NCI-H2081 (cell line): Measurements from ENCODE around the gene SBNO1.
"Not testable (repeated sequence)": the region's sequence is repeated elsewhere in the genome, so short reads cannot be mapped to it uniquely, and the experiment has no call there.

Experiments
- DNase-seq, 2 experiments: peaks; one replicate each; lab custom pipeline; 2025; lab: John Stamatoyannopoulos, UW

SBNO1 gene

GRCh38 chr12:123270214-123271000, 94.2 kb downstream of the SBNO1 start:
- DNase-seq, result no peak

- no peak for DNase-seq
These were observed 94.8 kb downstream of the SBNO1 start for GRCh38 chr12:123269896-123270213.

GRCh38 chr12:123269395-123269892, 95.2 kb downstream of the SBNO1 start:
- no peak for DNase-seq

GRCh38 chr12:123268850-123269249, 95.8 kb downstream of the SBNO1 start:
- DNase-seq, result no peak

- peak; percentile 62 to 88 for DNase-seq
These were observed 96.4 kb downstream of the SBNO1 start for GRCh38 chr12:123267991-123268843.

- no peak for DNase-seq
These were observed 97.2 kb downstream of the SBNO1 start for GRCh38 chr12:123267335-123267920.

- DNase-seq, result no peak
These were observed 97.9 kb downstream of the SBNO1 start for GRCh38 chr12:123266679-123267277.

- no peak for DNase-seq
These were observed 98.6 kb downstream of the SBNO1 start for GRCh38 chr12:123265851-123266678.

GRCh38 chr12:123264642-123265041, 100.0 kb downstream of the SBNO1 start:
- no peak for DNase-seq

GRCh38 chr12:123263196-123263817, 101.3 kb downstream of the SBNO1 start:
- DNase-seq, result no peak

GRCh38 chr12:123261196-123261595, 103.5 kb downstream of the SBNO1 start:
- no peak for DNase-seq

- no peak for DNase-seq
These were observed 104.6 kb downstream of the SBNO1 start for GRCh38 chr12:123260081-123260480.

- no peak for DNase-seq
These were observed 106.1 kb downstream of the SBNO1 start for GRCh38 chr12:123258593-123258992.

- no peak for DNase-seq
These were observed 109.7 kb downstream of the SBNO1 start for GRCh38 chr12:123254853-123255446.

- no peak for DNase-seq
These were observed 110.8 kb downstream of the SBNO1 start for GRCh38 chr12:123253641-123254459.

- DNase-seq, result not testable (repeated sequence)
These were observed 112.3 kb downstream of the SBNO1 start for GRCh38 chr12:123252365-123252764.

GRCh38 chr12:123251403-123252076, 113.1 kb downstream of the SBNO1 start:
- DNase-seq, result no peak

- peak in 1 of 2 experiments; percentile 26 for DNase-seq
These were observed 113.9 kb downstream of the SBNO1 start for GRCh38 chr12:123250471-123251383.
